K562 (cell line): ENCODE results near the gene ROBO1. TPM values are rescaled to one million over a fixed set of nuclear protein-coding genes. Genes with fewer than 3 reads are reported as not detected.

ENCODE experiments used
- ATAC-seq: fragments of 200-7000 bp; cut with Tn5 transposase; 3 replicates; pipeline ENCODE4 v1.9.1; 2020; ENCODE audit warnings: moderate library complexity
- BruUV-seq: library from RNA; stranded (reverse); fragments of 400-500 nt; replicated peaks from 2 replicates; lab custom pipeline; 2021; lab: Mats Ljungman, UMichigan
- CTCF ChIA-PET: fragments of 300-600 bp; formaldehyde crosslinking; extraction: SDS; loops from one replicate; lab custom pipeline; 2021; ENCODE audit warnings: low intra/inter-chr PET ratio; lab: Yijun Ruan, JAX
- POLR2A ChIA-PET: fragments of 300-600, 350-650 bp; sonication (Branson Sonifier 250); formaldehyde crosslinking; extraction: SDS; loops from one replicate; lab custom pipeline; 2021; ENCODE audit warnings: antibody characterized with exemption, inconsistent platforms; lab: Yijun Ruan, JAX
- DNase-seq, 4 experiments: peaks; one replicate each; pipeline versions ENCODE4 v3.0.0 to v3.0.0-alpha.2; 2011 to 2018; ENCODE audit warnings: low spot score in 3 of 4, mixed read lengths in 3 of 4; ENCODE audit errors: extremely low read depth in 1 of 4
- FAIRE-seq: peaks from 2 replicates; lab custom pipeline; 2011; peaks lifted over from hg19 to GRCh38; lab: Jason Lieb, UNC
- H2AFZ ChIP-seq: 2 replicates; pipeline ENCODE4 v1.6.0; 2011; ENCODE audit warnings: low read depth, low read length, control low read depth, inconsistent platforms
- H3K27ac ChIP-seq: fragments of 200-600 bp; 3 replicates; pipeline ENCODE4 v1.8.0; 2011; ENCODE audit warnings: low read depth, mild to moderate bottlenecking, control low read depth, inconsistent platforms, low read length, moderate library complexity, mixed read lengths; ENCODE audit errors: extremely low read depth
- H3K27me3 ChIP-seq, 2 experiments: fragments of 300-600 bp in 1 of 2; 2 replicates in 1 of 2; 3 replicates in 1 of 2; pipeline versions ENCODE4 v1.6.0 to v1.8.0; 2011; ENCODE audit warnings: inconsistent platforms in 2 of 2, low read length in 2 of 2, mild to moderate bottlenecking in 1 of 2, mixed read lengths in 1 of 2, moderate library complexity in 1 of 2; ENCODE audit not compliant: control insufficient read depth in 2 of 2, insufficient read depth in 2 of 2
- H3K36me3 ChIP-seq: fragments of 300-600 bp; 3 replicates; pipeline ENCODE4 v1.8.0; 2011; ENCODE audit warnings: mild to moderate bottlenecking, low read length, inconsistent platforms; ENCODE audit not compliant: control insufficient read depth, insufficient read depth
- H3K4me1 ChIP-seq, 2 experiments: fragments of 200-600 bp in 1 of 2; replicated peaks in 1 of 2; 2 replicates in 1 of 2; 3 replicates in 1 of 2; pipeline versions ENCODE4 v1.5.1 to v1.8.0; 2011; ENCODE audit warnings: inconsistent platforms in 2 of 2, low read length in 2 of 2, mild to moderate bottlenecking in 1 of 2, mixed read lengths in 1 of 2, moderate library complexity in 1 of 2; ENCODE audit not compliant: control insufficient read depth in 2 of 2, insufficient read depth in 2 of 2
- H3K4me2 ChIP-seq: 2 replicates; pipeline ENCODE4 v1.6.1; 2011; ENCODE audit warnings: low read length, control low read depth, inconsistent platforms, mixed read lengths; ENCODE audit not compliant: insufficient read depth
- H3K4me3 ChIP-seq: fragments of 200-600 bp; sonication (generic), shearing (Covaris generic); 2 replicates; pipeline ENCODE4 v1.5.1; 2016; ENCODE audit warnings: control low read depth, inconsistent platforms
- H3K79me2 ChIP-seq: fragments of 200-600 bp; 3 replicates; pipeline ENCODE4 v1.8.0; 2011; ENCODE audit warnings: low read length, inconsistent platforms; ENCODE audit not compliant: control insufficient read depth, insufficient read depth
- H3K9ac ChIP-seq, 2 experiments: 2 replicates each; pipeline versions ENCODE4 v1.6.0 to v1.6.1; 2011; ENCODE audit warnings: low read depth in 2 of 2, low read length in 2 of 2, control low read depth in 1 of 2, inconsistent platforms in 1 of 2, mild to moderate bottlenecking in 1 of 2, mixed read lengths in 1 of 2; ENCODE audit not compliant: insufficient read depth in 1 of 2
- H3K9me1 ChIP-seq: one replicate; pipeline ENCODE4 v1.6.0; 2011; ENCODE audit warnings: inconsistent platforms, mild to moderate bottlenecking, low read length, moderate library complexity; ENCODE audit not compliant: control insufficient read depth, insufficient read depth
- H3K9me3 ChIP-seq: replicated peaks from 2 replicates; pipeline ENCODE4 v1.5.1; 2011; ENCODE audit warnings: low read depth, low read length, inconsistent platforms; ENCODE audit not compliant: control insufficient read depth, insufficient read depth
- H4K20me1 ChIP-seq: replicated peaks from 2 replicates; pipeline ENCODE4 v1.6.1; 2011; ENCODE audit warnings: low read length, inconsistent platforms, mixed read lengths; ENCODE audit not compliant: control insufficient read depth, insufficient read depth
- HLTF ChIP-seq: fragments of 450-650 bp; IDR thresholded peaks from 2 replicates; pipeline ENCODE4 v1.6.1; 2016
- HNRNPUL1 ChIP-seq: fragments of 200-400 bp; formaldehyde crosslinking; IDR thresholded peaks from 2 replicates; pipeline ENCODE4 v1.6.1; 2017; ENCODE audit warnings: low read length
- PTTG1 ChIP-seq: fragments of 450-650 bp; IDR thresholded peaks from 2 replicates; pipeline ENCODE4 v1.6.1; 2016; ENCODE audit warnings: low read depth, mild to moderate bottlenecking, missing genetic modification characterization, missing compliant biosample characterization
- ZC3H8 ChIP-seq: fragments of 450-650 bp; IDR thresholded peaks from 2 replicates; pipeline ENCODE4 v1.6.1; 2017
- ZNF76 ChIP-seq: fragments of 250-450 bp; sonication (Bioruptor Pico); IDR thresholded peaks from 2 replicates; pipeline ENCODE4 v1.4.0; 2020; ENCODE audit warnings: mild to moderate bottlenecking, moderate library complexity, borderline replicate concordance
- WGBS: fragments of 100-300 bp; shearing (Covaris generic); methylation state at CpG from one replicate; pipeline ENCODE4 v1.1.6; 2016; ENCODE audit warnings: low coverage, mixed read lengths; ENCODE audit not compliant: insufficient coverage; ENCODE audit errors: missing lambda C conversion rate; 5-methylcytosine and 5-hydroxymethylcytosine counted together
- in situ Hi-C: fragments of 300-500 bp; cut with MboI; formaldehyde crosslinking; loops from 4 replicates; pipeline ENCODE4 v1.15.0; 2018; ENCODE audit warnings: inconsistent platforms, mixed read lengths
- intact Hi-C: fragments of 100-400 bp; cut with micrococcal nuclease; formaldehyde crosslinking; loops from 2 replicates; pipeline ENCODE4 v1.14.2; 2022
- polyA plus RNA-seq, 8 experiments: library from polyadenylated mRNA; depleted of rRNA in 4 of 8; stranded (reverse) in 5 of 8; unstranded in 3 of 8; fragments of >200 nt; fragmentation: Nextera tagmentation in 2 of 8; fragmentation: Illumina TruSeq in 1 of 8; extraction: Ambion mirVana in 2 of 8; extraction: Trizol in 1 of 8; gene quantifications; 2 replicates each; pipeline versions ENCODE4 v1.2.1 to v1.2.3, GENCODE V29; 2011 to 2014; ENCODE audit warnings: inconsistent platforms in 1 of 8, missing spikeins in 1 of 8
- total RNA-seq, 7 experiments: library from RNA; depleted of rRNA in 6 of 7; stranded (reverse); fragments of >200 nt in 6 of 7; fragmentation: Illumina TruSeq in 2 of 7; extraction: Trizol in 2 of 7; gene quantifications; 2 replicates each; pipeline versions ENCODE4 v1.2.1 to v1.2.3, GENCODE V29; 2011 to 2021; ENCODE audit warnings: low replicate concordance in 1 of 7
- TF ChIP-seq, protein P1 (sequence below): fragments of 250-450 bp; sonication (Bioruptor Pico); IDR thresholded peaks from 2 replicates; pipeline ENCODE4 v1.5.1; 2021; ENCODE audit warnings: mild to moderate bottlenecking
- TF ChIP-seq, protein P2 (sequence below): fragments of 450-650 bp; formaldehyde crosslinking; IDR thresholded peaks from 2 replicates; pipeline ENCODE4 v1.4.0; 2020; ENCODE audit warnings: mild to moderate bottlenecking, moderate library complexity
- TF ChIP-seq, protein P3 (sequence below): sonication (generic); formaldehyde crosslinking; IDR thresholded peaks from 2 replicates; pipeline ENCODE4 v1.4.0; 2020; ENCODE audit warnings: mild to moderate bottlenecking, missing genetic modification reagents

ROBO1 gene
- total and polyA plus RNA-seq, 9 of the 15 experiments (the other 6 are each of a cell fraction or from before 2014, with no cell fraction given): 0.01 to 0.53 (median 0.17) TPM; not detected in 5

DNA sequence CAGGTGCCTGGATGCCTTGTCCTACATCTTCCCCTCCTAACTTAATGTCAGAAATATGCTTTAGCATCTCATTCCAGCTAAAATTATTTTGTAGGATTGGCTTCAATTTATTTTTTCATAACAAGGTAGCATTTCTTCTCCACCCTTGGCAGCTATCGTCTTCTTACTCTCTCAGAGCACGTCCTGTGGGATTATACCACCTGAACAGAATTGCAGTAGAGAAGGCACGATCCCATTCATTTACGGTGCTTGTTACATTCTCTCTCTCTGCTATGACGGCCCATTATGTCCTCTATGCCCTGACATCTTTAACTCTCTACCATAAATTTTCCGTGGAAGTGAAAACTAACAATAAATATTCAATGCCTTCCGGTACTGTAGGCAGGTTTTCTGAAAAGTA, 103.3 kb downstream of the ROBO1 start:
- Histone ChIP-seq H3K4me3 (no peak overlapping the region), H3K9me3 (no peaks in the 10 kb centered on the region), H3K4me2 (no peak overlapping the region), H3K27me3 (no peaks in the 10 kb centered on the region), H2AFZ (no peak overlapping the region), H3K27ac (no peak overlapping the region), H3K9ac (no peak overlapping the region), H3K4me1 (no peaks in the 10 kb centered on the region), H3K36me3 (no peaks in the 10 kb centered on the region), H3K79me2 (no peaks in the 10 kb centered on the region), H4K20me1 (no peaks in the 10 kb centered on the region), H3K9me1 (no peaks in the 10 kb centered on the region)
- no peak for ATAC-seq
- WGBS: 0% methylated on average over 7 of the region's 7 CpGs
- POLR2A ChIA-PET: no interaction called here
- CTCF ChIA-PET: no interaction called here
- no peak for FAIRE-seq
- no TSS peak for BruUV-seq
- TF ChIP-seq, protein P1, sequence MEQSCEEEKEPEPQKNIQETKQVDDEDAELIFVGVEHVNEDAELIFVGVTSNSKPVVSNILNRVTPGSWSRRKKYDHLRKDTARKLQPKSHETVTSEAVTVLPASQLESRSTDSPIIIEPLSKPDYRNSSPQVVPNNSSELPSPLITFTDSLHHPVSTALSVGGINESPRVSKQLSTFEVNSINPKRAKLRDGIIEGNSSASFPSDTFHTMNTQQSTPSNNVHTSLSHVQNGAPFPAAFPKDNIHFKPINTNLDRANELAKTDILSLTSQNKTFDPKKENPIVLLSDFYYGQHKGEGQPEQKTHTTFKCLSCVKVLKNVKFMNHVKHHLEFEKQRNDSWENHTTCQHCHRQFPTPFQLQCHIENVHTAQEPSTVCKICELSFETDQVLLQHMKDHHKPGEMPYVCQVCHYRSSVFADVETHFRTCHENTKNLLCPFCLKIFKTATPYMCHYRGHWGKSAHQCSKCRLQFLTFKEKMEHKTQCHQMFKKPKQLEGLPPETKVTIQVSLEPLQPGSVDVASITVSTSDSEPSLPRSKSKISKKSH (CRISPR knock-in tag): no peak
- TF ChIP-seq, protein P2, sequence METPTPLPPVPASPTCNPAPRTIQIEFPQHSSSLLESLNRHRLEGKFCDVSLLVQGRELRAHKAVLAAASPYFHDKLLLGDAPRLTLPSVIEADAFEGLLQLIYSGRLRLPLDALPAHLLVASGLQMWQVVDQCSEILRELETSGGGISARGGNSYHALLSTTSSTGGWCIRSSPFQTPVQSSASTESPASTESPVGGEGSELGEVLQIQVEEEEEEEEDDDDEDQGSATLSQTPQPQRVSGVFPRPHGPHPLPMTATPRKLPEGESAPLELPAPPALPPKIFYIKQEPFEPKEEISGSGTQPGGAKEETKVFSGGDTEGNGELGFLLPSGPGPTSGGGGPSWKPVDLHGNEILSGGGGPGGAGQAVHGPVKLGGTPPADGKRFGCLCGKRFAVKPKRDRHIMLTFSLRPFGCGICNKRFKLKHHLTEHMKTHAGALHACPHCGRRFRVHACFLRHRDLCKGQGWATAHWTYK (CRISPR knock-in tag): no peak
- TF ChIP-seq HLTF (no peak), ZNF76 (no peak), HNRNPUL1 (no peak), PTTG1 (tag) (no peak), ZC3H8 (no peak)
- TF ChIP-seq, protein P3, sequence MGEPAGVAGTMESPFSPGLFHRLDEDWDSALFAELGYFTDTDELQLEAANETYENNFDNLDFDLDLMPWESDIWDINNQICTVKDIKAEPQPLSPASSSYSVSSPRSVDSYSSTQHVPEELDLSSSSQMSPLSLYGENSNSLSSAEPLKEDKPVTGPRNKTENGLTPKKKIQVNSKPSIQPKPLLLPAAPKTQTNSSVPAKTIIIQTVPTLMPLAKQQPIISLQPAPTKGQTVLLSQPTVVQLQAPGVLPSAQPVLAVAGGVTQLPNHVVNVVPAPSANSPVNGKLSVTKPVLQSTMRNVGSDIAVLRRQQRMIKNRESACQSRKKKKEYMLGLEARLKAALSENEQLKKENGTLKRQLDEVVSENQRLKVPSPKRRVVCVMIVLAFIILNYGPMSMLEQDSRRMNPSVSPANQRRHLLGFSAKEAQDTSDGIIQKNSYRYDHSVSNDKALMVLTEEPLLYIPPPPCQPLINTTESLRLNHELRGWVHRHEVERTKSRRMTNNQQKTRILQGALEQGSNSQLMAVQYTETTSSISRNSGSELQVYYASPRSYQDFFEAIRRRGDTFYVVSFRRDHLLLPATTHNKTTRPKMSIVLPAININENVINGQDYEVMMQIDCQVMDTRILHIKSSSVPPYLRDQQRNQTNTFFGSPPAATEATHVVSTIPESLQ: no peak
- intact Hi-C loops (no loop called here), in situ Hi-C loops (no loop called here)
- DNase-seq: no peak
